ENCODE data around the gene ACCS.

DNA sequence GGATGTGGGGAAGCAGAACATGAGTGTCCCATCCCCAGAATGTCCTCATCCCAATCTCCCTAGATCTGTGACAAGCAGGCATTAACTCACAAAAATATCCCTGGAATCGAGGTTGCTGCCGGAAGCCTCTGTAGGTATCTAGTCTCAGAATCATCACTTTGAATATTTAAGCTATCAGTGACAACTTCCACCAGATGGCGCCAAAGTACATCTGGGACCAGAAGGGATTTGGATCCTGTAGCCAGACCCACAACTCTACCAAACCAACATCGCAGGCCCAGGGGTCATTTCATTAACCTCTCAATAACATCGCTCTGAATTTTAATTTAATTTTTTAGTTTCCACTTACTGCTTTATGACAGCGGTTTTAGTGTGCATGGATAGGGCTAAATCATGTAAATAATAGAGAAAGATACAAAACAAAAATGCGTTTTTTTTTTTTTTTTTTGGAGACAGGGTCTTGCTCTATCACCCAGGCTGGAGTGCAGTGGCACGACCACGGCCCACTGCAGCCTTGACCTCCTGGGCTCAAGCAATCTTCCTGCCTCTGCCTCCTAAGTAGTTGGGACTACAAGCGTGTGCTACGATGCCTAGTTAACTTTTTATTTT, 28.3 kb downstream of the ACCS start:
- no peak for TF ChIP-seq POLR2A (IDR thresholded peaks at IDR 0.05)
- TF ChIP-seq, protein P1, sequence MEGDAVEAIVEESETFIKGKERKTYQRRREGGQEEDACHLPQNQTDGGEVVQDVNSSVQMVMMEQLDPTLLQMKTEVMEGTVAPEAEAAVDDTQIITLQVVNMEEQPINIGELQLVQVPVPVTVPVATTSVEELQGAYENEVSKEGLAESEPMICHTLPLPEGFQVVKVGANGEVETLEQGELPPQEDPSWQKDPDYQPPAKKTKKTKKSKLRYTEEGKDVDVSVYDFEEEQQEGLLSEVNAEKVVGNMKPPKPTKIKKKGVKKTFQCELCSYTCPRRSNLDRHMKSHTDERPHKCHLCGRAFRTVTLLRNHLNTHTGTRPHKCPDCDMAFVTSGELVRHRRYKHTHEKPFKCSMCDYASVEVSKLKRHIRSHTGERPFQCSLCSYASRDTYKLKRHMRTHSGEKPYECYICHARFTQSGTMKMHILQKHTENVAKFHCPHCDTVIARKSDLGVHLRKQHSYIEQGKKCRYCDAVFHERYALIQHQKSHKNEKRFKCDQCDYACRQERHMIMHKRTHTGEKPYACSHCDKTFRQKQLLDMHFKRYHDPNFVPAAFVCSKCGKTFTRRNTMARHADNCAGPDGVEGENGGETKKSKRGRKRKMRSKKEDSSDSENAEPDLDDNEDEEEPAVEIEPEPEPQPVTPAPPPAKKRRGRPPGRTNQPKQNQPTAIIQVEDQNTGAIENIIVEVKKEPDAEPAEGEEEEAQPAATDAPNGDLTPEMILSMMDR (IDR thresholded peaks at IDR 0.05): peak; percentile 70 to 84 (median 80)
